ENCODE measurements around the gene CHIT1.

The CHIT1 gene

GRCh38 chr1:203171341-203172183 lies 57.9 kb downstream of the CHIT1 start:
- TF ChIP-seq CTCF (IDR thresholded peaks at IDR 0.05), result no peak
- intact Hi-C loops (cut with DNase I; ENCODE audit: low total_unique reads), result no loop called here
- Histone ChIP-seq H3K27ac (no peak overlapping the region), H3K4me3 (no peak overlapping the region), H3K27me3 (peaks cover 0 to 24% of the 10 kb centered on the region in 2 donors), H3K4me1 (no peaks in the 10 kb centered on the region), H3K36me3 (no peaks in the 10 kb centered on the region), H3K9me3 (no peaks in the 10 kb centered on the region)
- DNase-seq, result no peak

GRCh38 chr1:203170625-203171330 lies 58.7 kb downstream of the CHIT1 start:
- H3K27me3 ChIP-seq, result peaks cover 0 to 26% of the 10 kb centered on the region in 2 donors
- H3K36me3 ChIP-seq, result peaks cover 0 to 2% (median 0%) of the 10 kb centered on the region in 3 donors
- no peak overlapping the region for H3K27ac ChIP-seq
- no peak for DNase-seq
- intact Hi-C loops (cut with DNase I; ENCODE audit: low total_unique reads), result no loop called here
- TF ChIP-seq CTCF (IDR thresholded peaks at IDR 0.05), result no peak
- H3K4me3 ChIP-seq, result no peak overlapping the region
- no peaks in the 10 kb centered on the region for H3K4me1 ChIP-seq
- H3K9me3 ChIP-seq, result no peaks in the 10 kb centered on the region

GRCh38 chr1:203169770-203170520 lies 59.5 kb downstream of the CHIT1 start:
- peaks cover 0 to 5% (median 0%) of the 10 kb centered on the region in 3 donors for H3K36me3 ChIP-seq
- DNase-seq, result no peak
- peaks cover 0 to 28% of the 10 kb centered on the region in 2 donors for H3K27me3 ChIP-seq
- H3K4me1 ChIP-seq, result no peaks in the 10 kb centered on the region
- H3K4me3 ChIP-seq, result no peak overlapping the region
- no peak for TF ChIP-seq CTCF (IDR thresholded peaks at IDR 0.05)
- H3K27ac ChIP-seq, result no peak overlapping the region
- H3K9me3 ChIP-seq, result no peaks in the 10 kb centered on the region
- intact Hi-C loops (cut with DNase I; ENCODE audit: low total_unique reads), result no loop called here

- Histone ChIP-seq H3K4me1 (no peaks in the 10 kb centered on the region), H3K27me3 (peaks cover 0 to 30% of the 10 kb centered on the region in 2 donors), H3K36me3 (peaks cover 0 to 5% (median 0%) of the 10 kb centered on the region in 3 donors), H3K27ac (no peak overlapping the region), H3K4me3 (no peak overlapping the region), H3K9me3 (no peaks in the 10 kb centered on the region)
- no peak for DNase-seq
- intact Hi-C loops (cut with DNase I; ENCODE audit: low total_unique reads), result no loop called here
- TF ChIP-seq CTCF (IDR thresholded peaks at IDR 0.05), result no peak
Observed at GRCh38 chr1:203168991-203169390, 60.5 kb downstream of the CHIT1 start.

GRCh38 chr1:203168256-203168786 lies 61.2 kb downstream of the CHIT1 start:
- no peak overlapping the region for H3K27ac ChIP-seq

More at GRCh38 chr1:203168256-203168786, 61.2 kb downstream of the CHIT1 start:
- intact Hi-C loops (cut with DNase I; ENCODE audit: low total_unique reads), result no loop called here
- Histone ChIP-seq H3K4me1 (no peaks in the 10 kb centered on the region), H3K36me3 (peaks cover 0 to 5% (median 0%) of the 10 kb centered on the region in 3 donors), H3K9me3 (no peaks in the 10 kb centered on the region), H3K4me3 (no peak overlapping the region), H3K27me3 (peaks cover 0 to 36% of the 10 kb centered on the region in 2 donors)
- no peak for TF ChIP-seq CTCF (IDR thresholded peaks at IDR 0.05)
- no peak for DNase-seq

All from tibial artery (tissue), 4 donors.